GM12878 (cell line): ENCODE results near the gene BAHD1. TPM values are rescaled to one million over a fixed set of nuclear protein-coding genes. Genes with fewer than 3 reads are reported as not detected.

Experiments used
- BCL11A ChIP-seq: IDR thresholded peaks from 2 replicates; pipeline ENCODE4 v1.6.1; 2011; ENCODE audit warnings: low read depth, low read length
- CREM ChIP-seq: IDR thresholded peaks from 2 replicates; pipeline ENCODE4 v1.6.1; 2014; ENCODE audit warnings: antibody characterized with exemption, low read depth
- DPF2 ChIP-seq: fragments of 450-650 bp; IDR thresholded peaks from 2 replicates; pipeline ENCODE4 v1.6.1; 2017; ENCODE audit warnings: mild to moderate bottlenecking
- EP300 ChIP-seq, 2 experiments: fragments of 150-350 bp in 1 of 2; IDR thresholded peaks; 2 replicates each; pipeline ENCODE4 v1.6.1; 2011 to 2012; ENCODE audit warnings: low read depth in 2 of 2, low read length in 2 of 2, borderline replicate concordance in 1 of 2, improper control_type of control experiment in 1 of 2, inconsistent platforms in 1 of 2; ENCODE audit not compliant: control insufficient read depth in 1 of 2
- ETV6 ChIP-seq, 2 experiments: fragments of 450-650 bp in 1 of 2; IDR thresholded peaks in 1 of 2; conservative IDR thresholded peaks in 1 of 2; 2 replicates each; pipeline ENCODE4 v1.6.1; 2014; ENCODE audit warnings: antibody characterized with exemption in 1 of 2, borderline replicate concordance in 1 of 2, low read depth in 1 of 2, mild to moderate bottlenecking in 1 of 2, moderate library complexity in 1 of 2
- GATAD2B ChIP-seq: fragments of 450-650 bp; conservative IDR thresholded peaks from 2 replicates; pipeline ENCODE4 v1.6.1; 2017; ENCODE audit warnings: low read depth, mild to moderate bottlenecking, moderate library complexity
- LARP7 ChIP-seq: fragments of 450-650 bp; IDR thresholded peaks from 2 replicates; pipeline ENCODE4 v1.6.1; 2017; ENCODE audit warnings: mild to moderate bottlenecking
- MYB ChIP-seq: fragments of 150-350 bp; IDR thresholded peaks from 2 replicates; pipeline ENCODE4 v1.6.1; 2014; ENCODE audit warnings: mild to moderate bottlenecking, low read depth, low read length, borderline replicate concordance
- NR2C1 ChIP-seq: fragments of 450-650 bp; IDR thresholded peaks from 2 replicates; pipeline ENCODE4 v1.6.1; 2017; ENCODE audit warnings: antibody characterized with exemption, mild to moderate bottlenecking, moderate library complexity
- PAX5 ChIP-seq: IDR thresholded peaks from 2 replicates; pipeline ENCODE4 v1.6.1; 2011; ENCODE audit warnings: low read depth, low read length, borderline replicate concordance
- POLR2A ChIP-seq: IDR thresholded peaks from 2 replicates; pipeline ENCODE4 v1.6.1; 2011; ENCODE audit warnings: low read depth, mild to moderate bottlenecking, low read length
- POLR2AphosphoS2 ChIP-seq: IDR thresholded peaks from 2 replicates; pipeline ENCODE4 v1.6.1; 2011; ENCODE audit warnings: low read depth, mild to moderate bottlenecking, low read length, improper control_type of control experiment, moderate library complexity
- RB1 ChIP-seq: fragments of 450-650 bp; formaldehyde crosslinking; IDR thresholded peaks from 2 replicates; pipeline ENCODE4 v1.6.1; 2017; ENCODE audit warnings: mild to moderate bottlenecking, borderline replicate concordance
- RBBP5 ChIP-seq: fragments of 200-600 bp; sonication (generic); conservative IDR thresholded peaks from 2 replicates; pipeline ENCODE4 v1.6.1; 2016
- RUNX3 ChIP-seq: IDR thresholded peaks from 2 replicates; pipeline ENCODE4 v1.6.1; 2012; ENCODE audit warnings: low read length, inconsistent platforms
- polyA plus RNA-seq, 11 experiments: library from polyadenylated mRNA; depleted of rRNA in 4 of 11; unstranded in 6 of 11; stranded (reverse) in 5 of 11; fragments of >200 nt; fragmentation: Nextera tagmentation in 4 of 11; fragmentation: Illumina TruSeq in 1 of 11; extraction: Ambion mirVana in 4 of 11; extraction: Trizol in 1 of 11; gene quantifications; 1 replicate in 1 of 11; 2 replicates in 10 of 11; pipeline versions ENCODE4 v1.2.1 to v1.2.3, GENCODE V29; 2011 to 2016; ENCODE audit warnings: inconsistent platforms in 2 of 11, missing spikeins in 2 of 11, low read depth in 1 of 11
- total RNA-seq, 4 experiments: library from RNA; depleted of rRNA in 3 of 4; stranded (reverse); fragments of >200 nt in 3 of 4; fragmentation: Illumina TruSeq in 1 of 4; extraction: Trizol in 1 of 4; gene quantifications; 2 replicates each; pipeline versions ENCODE4 v1.2.1 to v1.2.3, GENCODE V29; 2013 to 2021
- TF ChIP-seq, protein P1 (sequence below): fragments of 450-650 bp; IDR thresholded peaks from 2 replicates; pipeline ENCODE4 v1.6.1; 2018; ENCODE audit warnings: mild to moderate bottlenecking, low read depth, moderate library complexity; ENCODE audit not compliant: partially characterized antibody
- TF ChIP-seq, protein P2 (sequence below): fragments of 450-650 bp; IDR thresholded peaks from 2 replicates; pipeline ENCODE4 v1.6.1; 2017; ENCODE audit warnings: low read depth, mild to moderate bottlenecking, moderate library complexity
- TF ChIP-seq, protein P3 (sequence below): fragments of 450-650 bp; conservative IDR thresholded peaks from 2 replicates; pipeline ENCODE4 v1.6.1; 2017; ENCODE audit warnings: mild to moderate bottlenecking, moderate library complexity
- TF ChIP-seq, protein P4 (sequence below): fragments of 450-650 bp; IDR thresholded peaks from 2 replicates; pipeline ENCODE4 v1.6.1; 2014; ENCODE audit warnings: mild to moderate bottlenecking
- TF ChIP-seq, protein P5 (sequence below): IDR thresholded peaks from 2 replicates; pipeline ENCODE4 v1.6.1; 2012; ENCODE audit warnings: low read depth, low read length, improper control_type of control experiment

Gene BAHD1
- total and polyA plus RNA-seq, 10 of the 15 experiments (the other 5 are each of a cell fraction or from before 2014, with no cell fraction given): 0.21 to 21.8 (median 5.8) TPM

DNA sequence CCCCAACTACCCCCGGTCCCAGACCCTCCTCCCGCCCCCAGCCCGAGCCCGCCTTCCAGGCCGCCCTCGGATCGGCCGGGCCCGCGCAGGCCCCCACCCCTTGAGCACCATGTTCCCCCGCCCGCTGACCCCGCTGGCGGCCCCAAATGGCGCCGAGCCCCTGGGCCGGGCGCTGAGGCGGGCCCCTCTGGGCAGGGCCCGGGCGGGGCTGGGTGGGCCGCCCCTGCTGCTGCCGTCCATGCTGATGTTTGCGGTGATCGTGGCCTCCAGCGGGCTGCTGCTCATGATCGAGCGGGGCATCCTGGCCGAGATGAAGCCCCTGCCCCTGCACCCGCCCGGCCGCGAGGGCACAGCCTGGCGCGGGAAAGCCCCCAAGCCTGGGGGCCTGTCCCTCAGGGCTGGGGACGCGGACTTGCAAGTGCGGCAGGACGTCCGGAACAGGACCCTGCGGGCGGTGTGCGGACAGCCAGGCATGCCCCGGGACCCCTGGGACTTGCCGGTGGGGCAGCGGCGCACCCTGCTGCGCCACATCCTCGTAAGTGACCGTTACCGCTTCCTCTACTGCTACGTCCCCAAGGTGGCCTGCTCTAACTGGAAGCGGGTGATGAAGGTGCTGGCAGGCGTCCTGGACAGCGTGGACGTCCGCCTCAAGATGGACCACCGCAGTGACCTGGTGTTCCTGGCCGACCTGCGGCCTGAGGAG lies 30.5 kb downstream of the BAHD1 start (continued):
- TF ChIP-seq NR2C1 (no peak), DPF2 (peak; percentile 53; the same call in 1 of the 2 replicates), MYB (peak; percentile 30; the same call in 1 of the 2 replicates), BCL11A (0 out of 2 replicates have a peak, but pooled peaks have one; percentile 4), RB1 (no peak), POLR2AphosphoS2 (no peak), EP300 (IDR thresholded peaks at IDR 0.05; ENCODE audit: borderline replicate concordance in 1 of 2, control insufficient read depth in 1 of 2, low read depth in 2 of 2, low read length in 2 of 2) (no peak), LARP7 (peak; percentile 61; the same call in 1 of the 2 replicates), RUNX3 (0 out of 2 replicates have a peak, but pooled peaks have one; percentile 15), GATAD2B (peak; percentile 67), POLR2A (peak; percentile 65), ETV6 (conservative IDR thresholded peaks at IDR 0.05 in 1 of 2, IDR thresholded peaks at IDR 0.05 in 1 of 2; ENCODE audit: borderline replicate concordance in 1 of 2, low read depth in 1 of 2) (no peak), RBBP5 (no peak), CREM (no peak), PAX5 (no peak)
- TF ChIP-seq, protein P1, sequence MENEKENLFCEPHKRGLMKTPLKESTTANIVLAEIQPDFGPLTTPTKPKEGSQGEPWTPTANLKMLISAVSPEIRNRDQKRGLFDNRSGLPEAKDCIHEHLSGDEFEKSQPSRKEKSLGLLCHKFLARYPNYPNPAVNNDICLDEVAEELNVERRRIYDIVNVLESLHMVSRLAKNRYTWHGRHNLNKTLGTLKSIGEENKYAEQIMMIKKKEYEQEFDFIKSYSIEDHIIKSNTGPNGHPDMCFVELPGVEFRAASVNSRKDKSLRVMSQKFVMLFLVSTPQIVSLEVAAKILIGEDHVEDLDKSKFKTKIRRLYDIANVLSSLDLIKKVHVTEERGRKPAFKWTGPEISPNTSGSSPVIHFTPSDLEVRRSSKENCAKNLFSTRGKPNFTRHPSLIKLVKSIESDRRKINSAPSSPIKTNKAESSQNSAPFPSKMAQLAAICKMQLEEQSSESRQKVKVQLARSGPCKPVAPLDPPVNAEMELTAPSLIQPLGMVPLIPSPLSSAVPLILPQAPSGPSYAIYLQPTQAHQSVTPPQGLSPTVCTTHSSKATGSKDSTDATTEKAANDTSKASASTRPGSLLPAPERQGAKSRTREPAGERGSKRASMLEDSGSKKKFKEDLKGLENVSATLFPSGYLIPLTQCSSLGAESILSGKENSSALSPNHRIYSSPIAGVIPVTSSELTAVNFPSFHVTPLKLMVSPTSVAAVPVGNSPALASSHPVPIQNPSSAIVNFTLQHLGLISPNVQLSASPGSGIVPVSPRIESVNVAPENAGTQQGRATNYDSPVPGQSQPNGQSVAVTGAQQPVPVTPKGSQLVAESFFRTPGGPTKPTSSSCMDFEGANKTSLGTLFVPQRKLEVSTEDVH: no peak
- TF ChIP-seq, protein P2, sequence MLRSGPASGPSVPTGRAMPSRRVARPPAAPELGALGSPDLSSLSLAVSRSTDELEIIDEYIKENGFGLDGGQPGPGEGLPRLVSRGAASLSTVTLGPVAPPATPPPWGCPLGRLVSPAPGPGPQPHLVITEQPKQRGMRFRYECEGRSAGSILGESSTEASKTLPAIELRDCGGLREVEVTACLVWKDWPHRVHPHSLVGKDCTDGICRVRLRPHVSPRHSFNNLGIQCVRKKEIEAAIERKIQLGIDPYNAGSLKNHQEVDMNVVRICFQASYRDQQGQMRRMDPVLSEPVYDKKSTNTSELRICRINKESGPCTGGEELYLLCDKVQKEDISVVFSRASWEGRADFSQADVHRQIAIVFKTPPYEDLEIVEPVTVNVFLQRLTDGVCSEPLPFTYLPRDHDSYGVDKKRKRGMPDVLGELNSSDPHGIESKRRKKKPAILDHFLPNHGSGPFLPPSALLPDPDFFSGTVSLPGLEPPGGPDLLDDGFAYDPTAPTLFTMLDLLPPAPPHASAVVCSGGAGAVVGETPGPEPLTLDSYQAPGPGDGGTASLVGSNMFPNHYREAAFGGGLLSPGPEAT: 0 out of 2 replicates have a peak, but pooled peaks have one; percentile 23
- TF ChIP-seq, protein P3, sequence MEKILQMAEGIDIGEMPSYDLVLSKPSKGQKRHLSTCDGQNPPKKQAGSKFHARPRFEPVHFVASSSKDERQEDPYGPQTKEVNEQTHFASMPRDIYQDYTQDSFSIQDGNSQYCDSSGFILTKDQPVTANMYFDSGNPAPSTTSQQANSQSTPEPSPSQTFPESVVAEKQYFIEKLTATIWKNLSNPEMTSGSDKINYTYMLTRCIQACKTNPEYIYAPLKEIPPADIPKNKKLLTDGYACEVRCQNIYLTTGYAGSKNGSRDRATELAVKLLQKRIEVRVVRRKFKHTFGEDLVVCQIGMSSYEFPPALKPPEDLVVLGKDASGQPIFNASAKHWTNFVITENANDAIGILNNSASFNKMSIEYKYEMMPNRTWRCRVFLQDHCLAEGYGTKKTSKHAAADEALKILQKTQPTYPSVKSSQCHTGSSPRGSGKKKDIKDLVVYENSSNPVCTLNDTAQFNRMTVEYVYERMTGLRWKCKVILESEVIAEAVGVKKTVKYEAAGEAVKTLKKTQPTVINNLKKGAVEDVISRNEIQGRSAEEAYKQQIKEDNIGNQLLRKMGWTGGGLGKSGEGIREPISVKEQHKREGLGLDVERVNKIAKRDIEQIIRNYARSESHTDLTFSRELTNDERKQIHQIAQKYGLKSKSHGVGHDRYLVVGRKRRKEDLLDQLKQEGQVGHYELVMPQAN: no peak; the same call in 1 of the 2 replicates
- TF ChIP-seq, protein P4, sequence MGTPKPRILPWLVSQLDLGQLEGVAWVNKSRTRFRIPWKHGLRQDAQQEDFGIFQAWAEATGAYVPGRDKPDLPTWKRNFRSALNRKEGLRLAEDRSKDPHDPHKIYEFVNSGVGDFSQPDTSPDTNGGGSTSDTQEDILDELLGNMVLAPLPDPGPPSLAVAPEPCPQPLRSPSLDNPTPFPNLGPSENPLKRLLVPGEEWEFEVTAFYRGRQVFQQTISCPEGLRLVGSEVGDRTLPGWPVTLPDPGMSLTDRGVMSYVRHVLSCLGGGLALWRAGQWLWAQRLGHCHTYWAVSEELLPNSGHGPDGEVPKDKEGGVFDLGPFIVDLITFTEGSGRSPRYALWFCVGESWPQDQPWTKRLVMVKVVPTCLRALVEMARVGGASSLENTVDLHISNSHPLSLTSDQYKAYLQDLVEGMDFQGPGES: no peak
- TF ChIP-seq, protein P5, sequence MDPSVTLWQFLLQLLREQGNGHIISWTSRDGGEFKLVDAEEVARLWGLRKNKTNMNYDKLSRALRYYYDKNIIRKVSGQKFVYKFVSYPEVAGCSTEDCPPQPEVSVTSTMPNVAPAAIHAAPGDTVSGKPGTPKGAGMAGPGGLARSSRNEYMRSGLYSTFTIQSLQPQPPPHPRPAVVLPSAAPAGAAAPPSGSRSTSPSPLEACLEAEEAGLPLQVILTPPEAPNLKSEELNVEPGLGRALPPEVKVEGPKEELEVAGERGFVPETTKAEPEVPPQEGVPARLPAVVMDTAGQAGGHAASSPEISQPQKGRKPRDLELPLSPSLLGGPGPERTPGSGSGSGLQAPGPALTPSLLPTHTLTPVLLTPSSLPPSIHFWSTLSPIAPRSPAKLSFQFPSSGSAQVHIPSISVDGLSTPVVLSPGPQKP: no peak
